ENCODE results near the gene LMOD2.

The LMOD2 gene

GRCh38 chr7:123674399-123675180 is 18.9 kb downstream of the LMOD2 start:
- DNase-seq (ENCODE audit: insufficient read length): no peak
- TF ChIP-seq TAF1 (IDR thresholded peaks at IDR 0.05; ENCODE audit: borderline replicate concordance, low read depth, low read length): no peak
- TF ChIP-seq POLR2AphosphoS5 (IDR thresholded peaks at IDR 0.05; ENCODE audit: low read depth, low read length): no peak
- TF ChIP-seq POLR2A (IDR thresholded peaks at IDR 0.05; ENCODE audit: low read depth, low read length): no peak
- no peak for FAIRE-seq

DNA sequence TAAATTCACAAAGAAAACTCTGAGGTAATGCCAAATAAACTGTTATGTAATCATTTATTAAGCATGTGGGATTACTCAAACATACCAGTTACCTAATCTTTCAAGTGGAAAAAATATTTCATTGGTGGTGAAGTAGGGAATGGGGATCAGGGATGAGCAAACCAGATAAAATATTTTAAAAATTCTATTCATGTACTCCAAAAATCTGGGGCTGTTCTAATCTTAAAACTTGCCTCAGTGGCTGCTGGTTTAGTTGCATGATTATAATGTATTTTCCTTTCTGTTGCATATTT is 19.5 kb downstream of the LMOD2 start:
- no peak for DNase-seq (ENCODE audit: insufficient read length)
- no peak for TF ChIP-seq TAF1 (IDR thresholded peaks at IDR 0.05; ENCODE audit: borderline replicate concordance, low read depth, low read length)

GRCh38 chr7:123677061-123677715 is 21.5 kb downstream of the LMOD2 start:
- DNase-seq (ENCODE audit: insufficient read length): no peak
- TF ChIP-seq TAF1 (IDR thresholded peaks at IDR 0.05; ENCODE audit: borderline replicate concordance, low read depth, low read length) (no peak), POLR2AphosphoS5 (IDR thresholded peaks at IDR 0.05; ENCODE audit: low read depth, low read length) (no peak), POLR2A (IDR thresholded peaks at IDR 0.05; ENCODE audit: low read depth, low read length) (no peak)
- FAIRE-seq: no peak

More for the DNA sequence above, 19.5 kb downstream of the LMOD2 start:
- no peak for FAIRE-seq

DNA sequence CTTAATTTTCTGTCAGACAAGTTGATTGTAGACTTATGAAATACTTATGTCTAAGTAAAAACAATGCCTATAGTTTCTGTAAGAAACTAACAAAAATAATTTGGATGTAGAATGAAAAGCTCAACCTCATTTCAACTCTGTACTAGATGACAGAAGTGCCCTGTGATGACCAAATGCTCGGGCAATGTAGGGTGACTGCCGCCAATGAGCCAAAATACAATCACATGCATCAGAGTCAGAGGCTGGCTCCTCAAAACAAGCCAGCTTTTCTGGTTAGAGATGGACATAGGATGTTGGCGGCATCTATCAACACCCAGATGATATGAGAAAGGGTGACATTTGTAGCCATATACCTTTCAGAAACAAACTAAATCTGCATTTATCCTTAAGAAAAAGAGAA is 23.9 kb downstream of the LMOD2 start:
- DNase-seq (ENCODE audit: insufficient read length) (no peak), FAIRE-seq (no peak)
- TF ChIP-seq POLR2A (IDR thresholded peaks at IDR 0.05; ENCODE audit: low read depth, low read length) (no peak), POLR2AphosphoS5 (IDR thresholded peaks at IDR 0.05; ENCODE audit: low read depth, low read length) (no peak), TAF1 (IDR thresholded peaks at IDR 0.05; ENCODE audit: borderline replicate concordance, low read depth, low read length) (no peak)

- no peak for DNase-seq (ENCODE audit: insufficient read length)
- no peak for FAIRE-seq
- no peak for TF ChIP-seq POLR2A (IDR thresholded peaks at IDR 0.05; ENCODE audit: low read depth, low read length)
- no peak for TF ChIP-seq POLR2AphosphoS5 (IDR thresholded peaks at IDR 0.05; ENCODE audit: low read depth, low read length)
- no peak for TF ChIP-seq TAF1 (IDR thresholded peaks at IDR 0.05; ENCODE audit: borderline replicate concordance, low read depth, low read length)
These were observed 24.9 kb downstream of the LMOD2 start for GRCh38 chr7:123680580-123680979.

DNA sequence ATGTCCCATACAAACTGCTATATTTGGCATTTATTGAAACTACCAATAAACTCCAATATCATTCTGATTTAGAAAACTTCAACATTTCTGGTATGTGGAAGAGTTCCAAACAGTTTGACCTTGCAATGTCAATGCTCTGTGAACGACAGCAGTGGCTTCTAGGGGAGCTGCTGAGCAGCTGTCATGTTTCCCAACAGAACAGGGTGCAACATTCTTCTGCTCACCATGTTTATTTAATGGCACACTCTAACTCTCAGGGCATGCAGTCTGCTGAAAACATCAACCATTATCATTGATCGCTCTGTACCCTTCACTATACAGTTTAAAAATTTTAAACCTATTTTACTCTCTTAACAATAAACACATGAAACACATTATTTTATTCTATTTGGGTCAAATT is 25.9 kb downstream of the LMOD2 start:
- no peak for FAIRE-seq
- TF ChIP-seq TAF1 (IDR thresholded peaks at IDR 0.05; ENCODE audit: borderline replicate concordance, low read depth, low read length) (no peak), POLR2A (IDR thresholded peaks at IDR 0.05; ENCODE audit: low read depth, low read length) (no peak), POLR2AphosphoS5 (IDR thresholded peaks at IDR 0.05; ENCODE audit: low read depth, low read length) (no peak)
- DNase-seq (ENCODE audit: insufficient read length): no peak

DNA sequence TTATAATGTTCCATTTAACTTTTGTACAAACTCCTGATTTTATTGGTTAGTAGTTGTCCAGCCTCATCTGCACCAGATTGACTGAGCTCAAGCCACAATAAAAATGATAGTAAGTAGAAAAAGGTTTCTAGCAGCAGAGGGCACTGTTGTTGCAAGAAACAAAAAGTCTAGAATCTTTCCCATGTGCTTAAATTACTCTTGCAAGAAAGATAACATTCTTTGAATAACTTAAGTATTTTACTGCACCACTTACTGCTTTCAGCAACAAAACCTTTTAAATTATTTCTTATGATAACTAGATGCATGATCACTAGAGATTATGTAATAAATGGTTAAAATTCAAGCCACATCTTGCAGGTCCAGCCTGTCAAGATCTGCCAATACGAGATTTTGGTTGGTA is 27.0 kb downstream of the LMOD2 start:
- DNase-seq (ENCODE audit: insufficient read length) (no peak), FAIRE-seq (no peak)
- no peak for TF ChIP-seq POLR2A (IDR thresholded peaks at IDR 0.05; ENCODE audit: low read depth, low read length)

DNA sequence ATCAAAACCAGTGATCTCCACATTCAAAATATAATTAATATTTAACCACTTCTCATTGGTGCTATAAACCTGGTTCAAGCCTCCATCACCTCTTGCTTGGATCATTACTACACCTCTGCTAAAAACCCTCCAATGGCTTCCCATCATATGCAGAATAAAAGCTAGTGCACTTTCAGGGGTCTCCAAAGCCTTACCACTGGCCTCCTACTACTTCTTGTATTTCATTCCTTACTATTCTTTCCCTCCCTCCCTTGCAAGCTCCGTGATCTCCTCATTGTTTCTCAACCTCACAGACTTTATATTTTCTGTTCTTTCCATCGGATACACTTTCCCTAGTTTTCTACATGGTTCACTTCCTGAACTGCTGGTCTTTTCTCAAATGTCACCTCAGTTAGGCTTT is 31.5 kb downstream of the LMOD2 start:
- FAIRE-seq (no peak), DNase-seq (ENCODE audit: insufficient read length) (no peak)
- TF ChIP-seq TAF1 (IDR thresholded peaks at IDR 0.05; ENCODE audit: borderline replicate concordance, low read depth, low read length) (no peak), POLR2AphosphoS5 (IDR thresholded peaks at IDR 0.05; ENCODE audit: low read depth, low read length) (no peak), POLR2A (IDR thresholded peaks at IDR 0.05; ENCODE audit: low read depth, low read length) (no peak)

- TF ChIP-seq TAF1 (IDR thresholded peaks at IDR 0.05; ENCODE audit: borderline replicate concordance, low read depth, low read length): no peak
- no peak for TF ChIP-seq POLR2AphosphoS5 (IDR thresholded peaks at IDR 0.05; ENCODE audit: low read depth, low read length)
- no peak for TF ChIP-seq POLR2A (IDR thresholded peaks at IDR 0.05; ENCODE audit: low read depth, low read length)
- DNase-seq (ENCODE audit: insufficient read length): no peak
- FAIRE-seq: no peak
These were observed 32.1 kb downstream of the LMOD2 start for GRCh38 chr7:123687727-123688126.

DNA sequence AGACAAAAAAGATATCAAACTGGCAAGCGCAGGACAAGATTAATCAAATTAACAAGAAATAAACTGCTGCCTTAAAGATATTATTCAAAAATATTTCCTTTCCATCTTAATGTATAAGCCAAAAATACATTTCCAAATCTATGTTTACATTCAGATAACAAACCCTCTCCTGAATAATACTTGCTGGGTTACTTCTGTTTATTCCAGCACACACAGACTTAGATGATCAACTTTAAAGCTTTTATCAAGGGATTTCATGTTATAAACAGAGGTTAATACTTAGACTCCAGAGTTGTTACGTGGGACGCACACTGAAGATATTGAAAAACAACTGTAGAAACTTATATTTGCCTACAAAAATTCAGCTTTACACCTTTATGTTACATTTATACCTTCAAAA is 33.6 kb downstream of the LMOD2 start:
- TF ChIP-seq POLR2AphosphoS5 (IDR thresholded peaks at IDR 0.05; ENCODE audit: low read depth, low read length) (no peak), TAF1 (IDR thresholded peaks at IDR 0.05; ENCODE audit: borderline replicate concordance, low read depth, low read length) (no peak), POLR2A (IDR thresholded peaks at IDR 0.05; ENCODE audit: low read depth, low read length) (no peak)
- FAIRE-seq (no peak), DNase-seq (ENCODE audit: insufficient read length) (no peak)

GRCh38 chr7:123690550-123690949 is 34.9 kb downstream of the LMOD2 start:
- DNase-seq (ENCODE audit: insufficient read length): no peak
- TF ChIP-seq POLR2A (IDR thresholded peaks at IDR 0.05; ENCODE audit: low read depth, low read length) (no peak), POLR2AphosphoS5 (IDR thresholded peaks at IDR 0.05; ENCODE audit: low read depth, low read length) (no peak), TAF1 (IDR thresholded peaks at IDR 0.05; ENCODE audit: borderline replicate concordance, low read depth, low read length) (no peak)
- no peak for FAIRE-seq

DNA sequence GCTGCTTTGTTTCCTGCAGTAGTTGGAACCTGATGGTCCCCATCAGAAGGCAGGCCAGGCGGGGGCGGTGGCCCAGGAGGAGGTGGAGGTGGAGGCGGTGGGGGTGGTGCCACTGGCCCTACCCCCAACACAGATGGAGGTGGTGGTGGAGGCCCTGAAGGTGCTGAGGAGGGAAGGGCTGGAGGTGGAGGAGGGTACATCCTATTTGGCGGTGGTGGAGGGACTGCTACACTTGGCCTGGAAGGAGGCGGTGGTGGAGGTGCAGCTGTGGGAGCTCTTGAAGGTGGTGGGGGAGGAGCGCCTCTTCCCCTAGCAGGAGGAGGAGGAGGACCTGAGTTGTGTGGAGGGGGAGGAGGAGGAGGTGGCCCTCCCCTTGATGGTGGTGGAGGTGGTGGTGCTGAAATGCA is 36.8 kb downstream of the LMOD2 start:
- TF ChIP-seq TAF1 (IDR thresholded peaks at IDR 0.05; ENCODE audit: borderline replicate concordance, low read depth, low read length) (no peak), POLR2AphosphoS5 (IDR thresholded peaks at IDR 0.05; ENCODE audit: low read depth, low read length) (no peak), POLR2A (IDR thresholded peaks at IDR 0.05; ENCODE audit: low read depth, low read length) (no peak)

More for the DNA sequence above, 36.8 kb downstream of the LMOD2 start:
- DNase-seq (ENCODE audit: insufficient read length) (no peak), FAIRE-seq (no peak)

Measured in GM12892 (cell line).